HepG2 (cell line): ENCODE data around the gene MINDY1. TPM values are rescaled to one million over a fixed set of nuclear protein-coding genes. Genes with fewer than 3 reads are reported as not detected.

Source experiments
- EHMT2 ChIP-seq: fragments of 200-600 bp; sonication (generic); IDR thresholded peaks from 2 replicates; pipeline ENCODE4 v1.7.0; 2017; ENCODE audit warnings: antibody characterized with exemption, low read depth, low read length, borderline replicate concordance
- FIP1L1 ChIP-seq: fragments of 200-400 bp; formaldehyde crosslinking; IDR thresholded peaks from 2 replicates; pipeline ENCODE4 v1.6.1; 2018; ENCODE audit warnings: low read depth, mild to moderate bottlenecking, low read length, moderate library complexity, borderline replicate concordance; ENCODE audit not compliant: insufficient read depth
- GPN1 ChIP-seq: sonication (generic); formaldehyde crosslinking; IDR thresholded peaks from 2 replicates; pipeline ENCODE4 v1.5.1; 2020; ENCODE audit warnings: missing genetic modification reagents, borderline replicate concordance
- HMGXB3 ChIP-seq: sonication (generic); formaldehyde crosslinking; IDR thresholded peaks from 2 replicates; pipeline ENCODE4 v1.4.0; 2020; ENCODE audit warnings: missing genetic modification reagents, borderline replicate concordance
- KMT2A ChIP-seq: sonication (generic); formaldehyde crosslinking; IDR thresholded peaks from 2 replicates; pipeline ENCODE4 v1.4.0; 2020; ENCODE audit warnings: missing genetic modification reagents
- MBD4 ChIP-seq: IDR thresholded peaks from 2 replicates; pipeline ENCODE4 v1.6.1; 2012; ENCODE audit warnings: low read length, inconsistent platforms, borderline replicate concordance
- NR2C2 ChIP-seq: sonication (generic); formaldehyde crosslinking; IDR thresholded peaks from 2 replicates; pipeline ENCODE4 v1.4.0; 2020; ENCODE audit warnings: missing genetic modification reagents, mild to moderate bottlenecking, moderate library complexity, borderline replicate concordance
- PHF8 ChIP-seq: sonication (generic); formaldehyde crosslinking; IDR thresholded peaks from 2 replicates; pipeline ENCODE4 v1.5.0; 2020; ENCODE audit warnings: missing genetic modification reagents
- SAP130 ChIP-seq: IDR thresholded peaks from 2 replicates; pipeline ENCODE4 v1.6.1; 2016; ENCODE audit warnings: low read depth
- TMF1 ChIP-seq: sonication (generic); formaldehyde crosslinking; IDR thresholded peaks from 2 replicates; pipeline ENCODE4 v1.8.1; 2022; ENCODE audit warnings: low read depth, missing genetic modification reagents
- polyA plus RNA-seq, 8 experiments: library from polyadenylated mRNA; depleted of rRNA in 3 of 8; stranded (reverse) in 7 of 8; unstranded in 1 of 8; fragments of >200 nt; fragmentation: Illumina TruSeq in 4 of 8; extraction: Trizol in 4 of 8; gene quantifications; 2 replicates each; pipeline versions ENCODE4 v1.2.1 to v1.2.3, GENCODE V29; 2011 to 2016; ENCODE audit warnings: low read depth in 4 of 8, missing spikeins in 1 of 8, mixed read lengths in 1 of 8; ENCODE audit not compliant: insufficient read depth in 1 of 8
- total RNA-seq, 5 experiments: library from RNA; depleted of rRNA; stranded (reverse); fragments of >200 nt; fragmentation: Illumina TruSeq; extraction: Trizol; gene quantifications; 2 replicates each; pipeline ENCODE4 v1.2.3, GENCODE V29; 2016; ENCODE audit warnings: low read depth in 1 of 5
- TF ChIP-seq, protein P1 (sequence below): sonication (generic); formaldehyde crosslinking; IDR thresholded peaks from 2 replicates; pipeline ENCODE4 v1.8.0; 2022; ENCODE audit warnings: missing genetic modification reagents, mild to moderate bottlenecking, inconsistent platforms, borderline replicate concordance
- TF ChIP-seq, protein P2 (sequence below), 2 experiments: fragments of 450-650 bp in 1 of 2; sonication (generic) in 1 of 2; formaldehyde crosslinking; IDR thresholded peaks; 2 replicates each; pipeline versions ENCODE4 v1.5.0 to v1.8.0; 2020 to 2022; ENCODE audit warnings: mild to moderate bottlenecking in 1 of 2, missing genetic modification reagents in 1 of 2
- TF ChIP-seq, protein P3 (sequence below): IDR thresholded peaks from 2 replicates; pipeline ENCODE4 v1.6.1; 2016; ENCODE audit warnings: low read depth, missing genetic modification reagents, missing compliant biosample characterization

The MINDY1 gene
- total and polyA plus RNA-seq, 2 of the 13 experiments (the other 11 are each of a cell fraction or from before 2014, with no cell fraction given): 11.1 to 15.0 TPM

GRCh38 chr1:150970808-150971582 lies 35.7 kb downstream of the MINDY1 start (continued):
- TF ChIP-seq, protein P1, sequence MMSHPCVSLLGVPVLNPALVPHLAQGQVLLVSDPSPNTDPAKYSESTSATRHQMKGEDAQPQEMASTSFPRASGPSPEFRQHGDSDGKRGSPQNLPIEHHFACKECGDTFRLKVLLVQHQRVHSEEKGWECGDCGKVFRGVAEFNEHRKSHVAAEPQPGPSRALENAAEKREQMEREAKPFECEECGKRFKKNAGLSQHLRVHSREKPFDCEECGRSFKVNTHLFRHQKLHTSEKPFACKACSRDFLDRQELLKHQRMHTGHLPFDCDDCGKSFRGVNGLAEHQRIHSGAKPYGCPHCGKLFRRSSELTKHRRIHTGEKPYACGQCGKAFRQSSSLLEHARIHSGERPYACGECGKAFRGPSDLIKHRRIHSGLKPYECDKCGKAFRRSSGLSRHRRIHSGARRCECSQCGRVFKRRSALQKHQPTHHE (CRISPR knock-in tag): no peak; the same call in 1 of the 2 replicates
- TF ChIP-seq FIP1L1 (no peak), NR2C2 (CRISPR knock-in tag) (peak; percentile 96), KMT2A (CRISPR knock-in tag) (peak; percentile 42), GPN1 (CRISPR knock-in tag) (no peak), HMGXB3 (no peak), TMF1 (CRISPR knock-in tag) (no peak), SAP130 (CRISPR knock-in tag) (peak; percentile 96), PHF8 (CRISPR knock-in tag) (no peak), MBD4 (no peak), EHMT2 (no peak)
- TF ChIP-seq, protein P2, sequence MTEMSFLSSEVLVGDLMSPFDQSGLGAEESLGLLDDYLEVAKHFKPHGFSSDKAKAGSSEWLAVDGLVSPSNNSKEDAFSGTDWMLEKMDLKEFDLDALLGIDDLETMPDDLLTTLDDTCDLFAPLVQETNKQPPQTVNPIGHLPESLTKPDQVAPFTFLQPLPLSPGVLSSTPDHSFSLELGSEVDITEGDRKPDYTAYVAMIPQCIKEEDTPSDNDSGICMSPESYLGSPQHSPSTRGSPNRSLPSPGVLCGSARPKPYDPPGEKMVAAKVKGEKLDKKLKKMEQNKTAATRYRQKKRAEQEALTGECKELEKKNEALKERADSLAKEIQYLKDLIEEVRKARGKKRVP (CRISPR knock-in tag; IDR thresholded peaks at IDR 0.05): peak; percentile 1 to 61; a peak in 1 of 4 replicates
- TF ChIP-seq, protein P3, sequence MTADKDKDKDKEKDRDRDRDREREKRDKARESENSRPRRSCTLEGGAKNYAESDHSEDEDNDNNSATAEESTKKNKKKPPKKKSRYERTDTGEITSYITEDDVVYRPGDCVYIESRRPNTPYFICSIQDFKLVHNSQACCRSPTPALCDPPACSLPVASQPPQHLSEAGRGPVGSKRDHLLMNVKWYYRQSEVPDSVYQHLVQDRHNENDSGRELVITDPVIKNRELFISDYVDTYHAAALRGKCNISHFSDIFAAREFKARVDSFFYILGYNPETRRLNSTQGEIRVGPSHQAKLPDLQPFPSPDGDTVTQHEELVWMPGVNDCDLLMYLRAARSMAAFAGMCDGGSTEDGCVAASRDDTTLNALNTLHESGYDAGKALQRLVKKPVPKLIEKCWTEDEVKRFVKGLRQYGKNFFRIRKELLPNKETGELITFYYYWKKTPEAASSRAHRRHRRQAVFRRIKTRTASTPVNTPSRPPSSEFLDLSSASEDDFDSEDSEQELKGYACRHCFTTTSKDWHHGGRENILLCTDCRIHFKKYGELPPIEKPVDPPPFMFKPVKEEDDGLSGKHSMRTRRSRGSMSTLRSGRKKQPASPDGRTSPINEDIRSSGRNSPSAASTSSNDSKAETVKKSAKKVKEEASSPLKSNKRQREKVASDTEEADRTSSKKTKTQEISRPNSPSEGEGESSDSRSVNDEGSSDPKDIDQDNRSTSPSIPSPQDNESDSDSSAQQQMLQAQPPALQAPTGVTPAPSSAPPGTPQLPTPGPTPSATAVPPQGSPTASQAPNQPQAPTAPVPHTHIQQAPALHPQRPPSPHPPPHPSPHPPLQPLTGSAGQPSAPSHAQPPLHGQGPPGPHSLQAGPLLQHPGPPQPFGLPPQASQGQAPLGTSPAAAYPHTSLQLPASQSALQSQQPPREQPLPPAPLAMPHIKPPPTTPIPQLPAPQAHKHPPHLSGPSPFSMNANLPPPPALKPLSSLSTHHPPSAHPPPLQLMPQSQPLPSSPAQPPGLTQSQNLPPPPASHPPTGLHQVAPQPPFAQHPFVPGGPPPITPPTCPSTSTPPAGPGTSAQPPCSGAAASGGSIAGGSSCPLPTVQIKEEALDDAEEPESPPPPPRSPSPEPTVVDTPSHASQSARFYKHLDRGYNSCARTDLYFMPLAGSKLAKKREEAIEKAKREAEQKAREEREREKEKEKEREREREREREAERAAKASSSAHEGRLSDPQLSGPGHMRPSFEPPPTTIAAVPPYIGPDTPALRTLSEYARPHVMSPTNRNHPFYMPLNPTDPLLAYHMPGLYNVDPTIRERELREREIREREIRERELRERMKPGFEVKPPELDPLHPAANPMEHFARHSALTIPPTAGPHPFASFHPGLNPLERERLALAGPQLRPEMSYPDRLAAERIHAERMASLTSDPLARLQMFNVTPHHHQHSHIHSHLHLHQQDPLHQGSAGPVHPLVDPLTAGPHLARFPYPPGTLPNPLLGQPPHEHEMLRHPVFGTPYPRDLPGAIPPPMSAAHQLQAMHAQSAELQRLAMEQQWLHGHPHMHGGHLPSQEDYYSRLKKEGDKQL: peak; percentile 56; the same call in 1 of the 2 replicates
